ENCODE measurements around the gene C4orf50.

GRCh38 chr4:5921101-5921980 is 96.9 kb downstream of the C4orf50 start:
- TF ChIP-seq GATA2 (IDR thresholded peaks at IDR 0.05; ENCODE audit: low read depth, low read length) (no peak), GATA3 (IDR thresholded peaks at IDR 0.05; ENCODE audit: low read depth, low read length) (no peak)
